GM23338 (cell line): Measurements from ENCODE around the gene DUSP7. TPM values are rescaled to one million over a fixed set of nuclear protein-coding genes. Genes with fewer than 3 reads are reported as not detected.

Source experiments
- ATAC-seq: fragments of 200-7000 bp; cut with Tn5 transposase; 3 replicates; pipeline ENCODE4 v1.9.1; 2020
- DNase-seq: peaks from one replicate; pipeline ENCODE4 v3.0.0-alpha.2; 2015; ENCODE audit warnings: low spot score
- H2AFZ ChIP-seq: fragments of 200-600 bp; sonication (generic); 2 replicates; pipeline ENCODE4 v1.8.0; 2016; ENCODE audit warnings: antibody characterized with exemption, mild to moderate bottlenecking, moderate library complexity
- H3F3A ChIP-seq: fragments of 200-600 bp; sonication (generic); replicated peaks from 2 replicates; pipeline ENCODE4 v1.8.0; 2017; ENCODE audit warnings: antibody characterized with exemption, mixed run types, low read depth
- H3K27ac ChIP-seq: fragments of 200-600 bp; sonication (generic); 2 replicates; pipeline ENCODE4 v1.6.1; 2016; ENCODE audit warnings: low read depth
- H3K27me3 ChIP-seq: fragments of 200-600 bp; sonication (generic); 2 replicates; pipeline ENCODE4 v1.8.0; 2016; ENCODE audit warnings: mild to moderate bottlenecking, mixed run types, moderate library complexity; ENCODE audit not compliant: insufficient read depth
- H3K36me3 ChIP-seq: fragments of 200-600 bp; sonication (generic); 2 replicates; pipeline ENCODE4 v1.8.0; 2016; ENCODE audit warnings: mild to moderate bottlenecking; ENCODE audit not compliant: insufficient read depth
- H3K4me1 ChIP-seq: fragments of 200-600 bp; sonication (generic); 2 replicates; pipeline ENCODE4 v1.8.0; 2016; ENCODE audit warnings: mild to moderate bottlenecking, moderate library complexity; ENCODE audit not compliant: insufficient read depth
- H3K4me2 ChIP-seq: fragments of 200-600 bp; sonication (generic); 2 replicates; pipeline ENCODE4 v1.7.1; 2017; ENCODE audit warnings: mixed run types
- H3K4me3 ChIP-seq: fragments of 200-600 bp; sonication (generic); 2 replicates; pipeline ENCODE4 v1.6.1; 2016; ENCODE audit warnings: mixed run types
- H3K79me2 ChIP-seq: fragments of 200-600 bp; sonication (generic); replicated peaks from 2 replicates; pipeline ENCODE4 v1.8.0; 2017; ENCODE audit warnings: mild to moderate bottlenecking; ENCODE audit not compliant: insufficient read depth
- H3K9me2 ChIP-seq: fragments of 200-600 bp; sonication (generic); 2 replicates; pipeline ENCODE4 v1.8.0; 2017; ENCODE audit not compliant: insufficient read depth
- H4K20me1 ChIP-seq: fragments of 200-600 bp; sonication (generic); replicated peaks from 2 replicates; pipeline ENCODE4 v1.8.0; 2017; ENCODE audit warnings: mild to moderate bottlenecking; ENCODE audit not compliant: insufficient read depth
- H3K27ac Mint-ChIP-seq: 2 replicates; pipeline ENCODE4 v1.8.0; 2020; ENCODE audit warnings: inconsistent platforms, mild to moderate bottlenecking, moderate library complexity, mixed read lengths
- H3K27me3 Mint-ChIP-seq: 3 replicates; pipeline ENCODE4 v1.8.0; 2022; ENCODE audit warnings: low read depth, mild to moderate bottlenecking, moderate library complexity, mixed read lengths, inconsistent platforms; ENCODE audit not compliant: insufficient read depth, poor library complexity
- H3K36me3 Mint-ChIP-seq: 3 replicates; pipeline ENCODE4 v1.8.0; 2021; ENCODE audit warnings: low read depth, mild to moderate bottlenecking, inconsistent platforms, moderate library complexity, mixed read lengths
- H3K4me1 Mint-ChIP-seq: 3 replicates; pipeline ENCODE4 v1.8.0; 2020; ENCODE audit warnings: mild to moderate bottlenecking, inconsistent platforms, mixed read lengths
- H3K4me3 Mint-ChIP-seq: 3 replicates; pipeline ENCODE4 v1.8.0; 2021; ENCODE audit warnings: moderate library complexity, mild to moderate bottlenecking, inconsistent platforms, mixed read lengths
- H3K9me3 Mint-ChIP-seq: 3 replicates; pipeline ENCODE4 v1.8.0; 2020; ENCODE audit warnings: moderate library complexity, mild to moderate bottlenecking, inconsistent platforms, mixed read lengths
- CREB1 ChIP-seq: fragments of 250-450 bp; sonication (Bioruptor Pico); IDR thresholded peaks from 2 replicates; pipeline ENCODE4 v1.5.0; 2020; ENCODE audit warnings: low read depth, mild to moderate bottlenecking, moderate library complexity
- CTCF ChIP-seq, 2 experiments: fragments of 200-600 bp in 1 of 2; sonication (generic) in 1 of 2; conservative IDR thresholded peaks; 2 replicates each; pipeline versions ENCODE4 v1.5.1 to v1.6.1; 2016 to 2017; ENCODE audit warnings: antibody characterized with exemption in 2 of 2, low read depth in 2 of 2, mild to moderate bottlenecking in 2 of 2, moderate library complexity in 1 of 2
- EZH2 ChIP-seq: fragments of 200-600 bp; sonication (generic); IDR thresholded peaks from one replicate; pipeline ENCODE4 v1.8.0; 2017; ENCODE audit warnings: antibody characterized with exemption, mild to moderate bottlenecking, low read depth; ENCODE audit not compliant: unreplicated experiment
- EZH2phosphoT487 ChIP-seq: fragments of 200-600 bp; sonication (generic); IDR thresholded peaks from one replicate; pipeline ENCODE4 v1.8.1; 2018; ENCODE audit warnings: antibody characterized with exemption; ENCODE audit not compliant: unreplicated experiment
- JUNB ChIP-seq: IDR thresholded peaks from one replicate; pipeline ENCODE4 v1.6.1; 2016; ENCODE audit warnings: antibody characterized with exemption; ENCODE audit not compliant: unreplicated experiment
- NANOG ChIP-seq: IDR thresholded peaks from 2 replicates; pipeline ENCODE4 v1.6.1; 2016; ENCODE audit warnings: antibody characterized with exemption, borderline replicate concordance
- POLR2AphosphoS5 ChIP-seq: IDR thresholded peaks from 2 replicates; pipeline ENCODE4 v1.6.1; 2016; ENCODE audit warnings: antibody characterized with exemption, low read depth
- STAT1 ChIP-seq: IDR thresholded peaks from one replicate; pipeline ENCODE4 v1.6.1; 2016; ENCODE audit warnings: antibody characterized with exemption; ENCODE audit not compliant: unreplicated experiment
- ZNF114 ChIP-seq: fragments of 250-450 bp; sonication (Bioruptor Pico); IDR thresholded peaks from 2 replicates; pipeline ENCODE4 v1.5.0; 2020; ENCODE audit warnings: mild to moderate bottlenecking, moderate library complexity
- ZNF331 ChIP-seq: fragments of 250-450 bp; sonication (Bioruptor Pico); IDR thresholded peaks from 2 replicates; pipeline ENCODE4 v1.5.0; 2020; ENCODE audit warnings: low read depth, mild to moderate bottlenecking, moderate library complexity
- ZNF462 ChIP-seq: fragments of 250-450 bp; sonication (Bioruptor Pico); IDR thresholded peaks from 2 replicates; pipeline ENCODE4 v1.5.0; 2020; ENCODE audit warnings: mild to moderate bottlenecking, moderate library complexity
- polyA plus RNA-seq: library from polyadenylated mRNA; unstranded; fragments of >200 nt; fragmentation: Nextera tagmentation; extraction: Ambion mirVana; gene quantifications from 2 replicates; pipeline ENCODE4 v1.2.1, GENCODE V29; 2016
- total RNA-seq: library from RNA; depleted of rRNA; stranded (reverse); fragments of >200 nt; shearing (Covaris generic); gene quantifications from 2 replicates; pipeline ENCODE4 v1.2.3, GENCODE V29; 2014

Gene DUSP7
- total and polyA plus RNA-seq, 2 experiments from 2014 or later: 5.6 to 14.7 TPM

- DNase-seq: peak; percentile 77
- Histone ChIP-seq H4K20me1 (no peaks in the 10 kb centered on the region), H3K9me2 (no peaks in the 10 kb centered on the region), H3K4me2 (no peak overlapping the region), H2AFZ (peak overlapping the region; percentile 78; the same call in 1 of the 2 replicates), H3K36me3 (no peaks in the 10 kb centered on the region), H3K79me2 (no peaks in the 10 kb centered on the region), H3F3A (no peaks in the 10 kb centered on the region), H3K27ac (no peak overlapping the region), H3K4me3 (no peak overlapping the region), H3K4me1 (no peaks in the 10 kb centered on the region), H3K27me3 (no peaks in the 10 kb centered on the region)
- no peak overlapping the region for H3K4me3 Mint-ChIP-seq
- H3K36me3 Mint-ChIP-seq: peaks cover 10% of the 10 kb centered on the region
- TF ChIP-seq JUNB (no peak), EZH2phosphoT487 (no peak), POLR2AphosphoS5 (no peak), CTCF (conservative IDR thresholded peaks at IDR 0.05; ENCODE audit: low read depth in 2 of 2) (peak; percentile 33 to 53)
- peaks cover 13% of the 10 kb centered on the region for H3K4me1 Mint-ChIP-seq
- H3K27ac Mint-ChIP-seq: peak overlapping the region; percentile 79
- ATAC-seq: peak; percentile 86
- H3K27me3 Mint-ChIP-seq: peaks cover 15% of the 10 kb centered on the region
- H3K9me3 Mint-ChIP-seq: peaks cover 3% of the 10 kb centered on the region; the same call in 1 of the 3 replicates
Observed at GRCh38 chr3:52044869-52045619, 11.3 kb downstream of the DUSP7 start.

GRCh38 chr3:52043750-52044149 is 12.6 kb downstream of the DUSP7 start:
- peaks cover 3% of the 10 kb centered on the region; the same call in 1 of the 3 replicates for H3K9me3 Mint-ChIP-seq
- TF ChIP-seq ZNF114 (no peak), STAT1 (no peak), NANOG (no peak), CREB1 (no peak), ZNF462 (CRISPR knock-in tag) (no peak), EZH2 (no peak), JUNB (no peak), ZNF331 (no peak)

More at GRCh38 chr3:52043750-52044149, 12.6 kb downstream of the DUSP7 start:
- Histone ChIP-seq H3F3A (no peaks in the 10 kb centered on the region), H3K4me2 (no peak overlapping the region), H2AFZ (no peak overlapping the region), H3K36me3 (no peaks in the 10 kb centered on the region), H3K9me2 (no peaks in the 10 kb centered on the region), H4K20me1 (no peaks in the 10 kb centered on the region), H3K4me3 (no peak overlapping the region), H3K27me3 (no peaks in the 10 kb centered on the region), H3K79me2 (no peaks in the 10 kb centered on the region), H3K27ac (no peak overlapping the region), H3K4me1 (no peaks in the 10 kb centered on the region)
- DNase-seq (no peak), ATAC-seq (no peak)
- H3K27me3 Mint-ChIP-seq: peaks cover 17% of the 10 kb centered on the region
- peaks cover 15% of the 10 kb centered on the region for H3K4me1 Mint-ChIP-seq
- no peak overlapping the region for H3K27ac Mint-ChIP-seq
- no peak overlapping the region for H3K4me3 Mint-ChIP-seq
- H3K36me3 Mint-ChIP-seq: no peaks in the 10 kb centered on the region
